Suppressor macrophage (primary cell): ENCODE measurements around the gene DNAJB7.
A peak's percentile ranks its signal among the peaks of the same experiment; 100 is the strongest.
"Not testable (repeated sequence)": the region's sequence is repeated elsewhere in the genome, so short reads cannot be mapped to it uniquely, and the experiment has no call there.

Source experiments
- DNase-seq, 4 experiments: peaks; one replicate each; pipeline ENCODE4 v3.0.0-alpha.2; 2020 to 2022

DNAJB7 gene

DNA sequence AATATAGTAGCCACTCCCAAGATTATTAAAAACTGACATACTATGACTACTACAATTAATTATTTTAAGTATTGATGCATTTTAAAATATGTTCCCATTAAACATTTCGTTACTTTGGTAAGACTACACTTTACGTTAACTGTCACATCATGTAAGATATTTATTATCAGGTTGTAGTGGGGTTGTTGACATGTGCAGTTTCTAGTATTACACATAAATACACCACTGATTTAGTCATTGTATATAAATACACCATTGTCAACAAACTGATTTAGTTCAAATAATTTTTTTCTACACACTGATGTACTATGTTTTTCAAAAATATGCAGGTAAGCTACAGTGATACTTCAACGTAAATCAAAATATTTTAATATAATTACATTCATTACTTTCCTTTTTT, 17.0 kb downstream of the DNAJB7 start:
- DNase-seq: no peak

- DNase-seq: no peak
Measured at GRCh38 chr22:40838486-40838885, 23.4 kb downstream of the DNAJB7 start.

DNA sequence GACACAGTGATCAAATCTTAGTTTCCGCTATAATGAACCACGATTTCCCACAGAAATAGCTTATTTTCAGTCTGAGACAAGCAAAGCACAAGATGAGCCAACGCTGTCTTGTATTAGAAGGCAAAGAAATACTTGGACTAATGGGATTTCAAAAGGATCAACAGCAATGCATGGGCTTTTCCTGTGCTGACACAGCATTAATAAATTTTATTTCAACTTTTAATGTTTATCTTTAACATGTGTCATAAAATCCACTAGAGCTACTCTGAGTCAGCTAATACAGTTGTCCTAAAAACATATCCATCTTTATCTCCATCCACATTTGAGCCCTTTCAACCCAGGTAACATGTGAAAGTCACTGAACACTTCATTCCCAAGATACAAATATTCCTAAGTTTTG, 27.3 kb downstream of the DNAJB7 start:
- no peak for DNase-seq

DNA sequence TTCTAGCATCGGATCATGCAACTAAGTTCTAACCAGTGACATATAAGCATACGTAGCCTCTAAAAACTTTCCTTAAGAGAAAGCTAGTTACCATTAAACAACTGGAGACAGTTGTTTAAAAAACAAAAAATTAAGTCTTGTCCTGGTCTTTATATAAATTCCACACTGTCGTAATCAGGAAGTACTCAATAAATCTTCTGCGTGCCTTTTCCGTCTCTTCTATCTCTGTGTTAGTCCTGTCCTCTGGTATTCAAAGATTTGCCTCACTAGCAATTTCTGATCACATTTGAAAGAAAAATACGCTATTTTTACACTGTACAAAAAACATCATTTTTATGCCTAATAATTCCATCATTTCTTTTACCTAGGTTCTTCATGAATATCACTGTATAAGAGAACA, 32.8 kb downstream of the DNAJB7 start:
- DNase-seq: no peak

GRCh38 chr22:40826984-40827741, 34.8 kb downstream of the DNAJB7 start:
- DNase-seq: no peak

DNA sequence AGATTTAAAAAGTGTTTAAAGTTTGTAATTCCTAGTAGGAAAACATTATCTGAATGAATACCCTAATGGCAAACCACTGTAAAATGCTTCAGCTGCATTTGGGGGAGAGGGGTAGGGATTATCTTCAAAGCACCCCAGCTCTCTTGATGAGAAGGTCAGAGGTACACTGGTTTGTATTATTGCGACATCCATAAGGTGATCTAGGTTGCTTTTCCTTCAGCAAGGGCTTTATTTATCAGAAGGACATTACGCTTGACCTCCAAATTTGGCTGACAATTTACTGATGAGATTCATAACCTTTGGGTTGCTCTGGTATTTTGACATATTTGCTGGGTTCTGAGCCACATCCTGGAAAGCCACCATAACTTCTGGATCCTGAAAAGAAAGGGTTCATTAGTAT, 35.6 kb downstream of the DNAJB7 start:
- not testable (repeated sequence) for DNase-seq

DNA sequence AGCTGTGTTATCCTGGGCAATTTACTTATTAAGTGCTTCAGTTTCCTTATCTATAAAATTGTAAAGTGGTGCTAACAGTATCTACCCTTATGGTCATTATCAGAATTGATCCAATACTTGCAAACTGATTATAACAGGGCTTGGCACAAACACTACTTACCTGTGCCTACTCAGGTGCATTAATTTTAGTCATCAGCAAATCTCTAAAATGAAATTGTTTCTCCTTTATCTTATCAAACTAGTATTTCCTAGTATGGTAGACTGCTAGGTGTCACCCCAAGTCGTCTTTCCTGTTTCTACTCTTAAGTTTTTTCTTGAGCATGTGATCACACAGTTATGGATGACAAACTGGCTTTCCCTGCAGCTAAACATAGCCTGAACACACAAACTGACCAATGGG, 38.5 kb downstream of the DNAJB7 start:
- no peak for DNase-seq

DNA sequence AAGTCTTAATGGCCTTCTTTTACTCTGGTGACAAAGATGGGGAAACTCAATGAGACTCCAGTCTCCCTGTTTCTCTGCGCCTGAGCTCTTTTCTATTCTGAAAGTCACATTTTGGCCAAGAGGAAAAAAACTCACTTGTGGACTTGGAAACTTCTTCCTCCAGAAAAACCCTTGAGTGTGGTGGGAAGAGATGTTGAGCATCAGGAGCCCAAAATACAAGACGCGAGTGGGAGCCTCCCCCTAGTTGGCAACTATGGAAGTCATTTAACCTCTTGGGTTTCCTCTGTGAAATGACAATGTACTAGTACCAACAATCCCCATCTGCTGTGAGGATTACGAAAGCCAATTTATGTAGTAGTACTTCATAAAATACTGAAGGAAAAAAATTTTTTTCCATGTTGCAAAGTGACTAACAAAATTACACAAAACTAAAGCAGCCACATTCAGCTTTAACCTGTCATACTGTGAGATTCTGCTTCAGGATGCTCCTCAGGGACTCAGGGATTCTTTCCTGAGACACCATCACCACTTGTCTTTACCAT, 42.2 kb downstream of the DNAJB7 start:
- DNase-seq: peak in 3 of 4 experiments; percentile 25 to 32 (median 29)

GRCh38 chr22:40818747-40819598, 42.9 kb downstream of the DNAJB7 start, which contains the start of gene SLC25A17:
Gene SLC25A17, minus strand, starts transcription at chr22:40819346. Its CDS starts 98 bp downstream, at chr22:40819248.
- DNase-seq: peak; percentile 83 to 95 (median 90)

DNA sequence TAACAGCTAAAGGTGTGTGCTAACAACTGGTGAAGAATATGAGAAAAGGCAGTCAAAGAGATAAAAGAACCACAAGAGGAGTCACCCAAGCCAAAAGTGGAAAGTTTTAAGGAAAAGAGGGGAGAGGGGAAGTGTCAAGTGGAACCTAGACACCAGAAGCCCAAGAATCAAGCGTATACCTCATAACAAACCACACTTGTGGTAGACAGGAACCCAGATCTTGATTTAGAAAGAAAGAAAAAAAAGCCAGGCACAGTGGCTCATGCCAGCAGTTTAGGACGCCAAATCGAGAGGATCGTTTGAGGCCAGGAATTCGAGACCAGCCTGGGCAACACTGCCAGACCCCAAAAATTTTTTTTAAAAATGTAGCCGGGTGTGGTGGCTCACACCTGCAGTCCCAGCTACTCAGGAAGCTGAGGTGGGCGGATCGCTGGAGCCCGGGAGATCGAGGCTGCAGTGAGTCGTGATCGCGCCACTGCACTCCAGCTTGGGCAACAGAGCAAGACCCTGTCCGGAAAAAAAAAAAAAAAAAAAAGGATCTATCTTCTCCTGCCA, 43.6 kb downstream of the DNAJB7 start:
- DNase-seq: peak in 2 of 4 experiments; percentile 6 to 15

DNA sequence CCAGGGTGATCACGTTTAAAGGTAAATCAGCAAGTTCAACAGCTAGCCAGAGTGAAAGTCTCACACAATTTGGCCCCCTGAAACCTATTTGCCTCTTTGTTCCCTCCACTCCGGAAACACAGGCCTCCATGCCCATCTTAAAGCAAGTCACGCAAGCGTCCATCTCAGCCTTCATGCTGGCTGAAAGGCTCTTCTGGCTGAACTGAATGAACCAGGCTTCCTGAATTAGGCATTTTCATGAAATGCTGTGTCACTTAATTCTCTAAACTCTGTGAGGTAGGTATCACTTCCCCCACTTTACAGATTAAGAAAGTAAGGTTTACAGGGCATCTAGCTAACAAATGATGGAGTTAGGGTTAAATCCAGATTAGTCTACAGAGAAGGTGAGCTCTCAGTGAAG, 44.2 kb downstream of the DNAJB7 start:
- DNase-seq: peak in 1 of 4 experiments; percentile 3

- DNase-seq: no peak
Measured at GRCh38 chr22:40813912-40814315, 48.0 kb downstream of the DNAJB7 start.
